GM21447 (cell line): ENCODE data around the gene STRA6.
"Not testable (repeated sequence)": the region's sequence is repeated elsewhere in the genome, so short reads cannot be mapped to it uniquely, and the experiment has no call there.

Experiments used
- ATAC-seq: cut with Tn5 transposase; IDR thresholded peaks from one replicate; pipeline ENCODE4 v1.9.1; 2021; ENCODE audit not compliant: unreplicated experiment

The STRA6 gene

GRCh38 chr15:74167891-74168331, 34.7 kb downstream of the STRA6 start:
- no peak for ATAC-seq

GRCh38 chr15:74165461-74165860, 37.1 kb downstream of the STRA6 start:
- ATAC-seq = no peak

- not testable (repeated sequence) for ATAC-seq
Observed at GRCh38 chr15:74162195-74162536, 40.4 kb downstream of the STRA6 start.

GRCh38 chr15:74160390-74160789, 42.2 kb downstream of the STRA6 start:
- ATAC-seq = not testable (repeated sequence)

- ATAC-seq = no peak
Observed at GRCh38 chr15:74159773-74160172, 42.8 kb downstream of the STRA6 start.

- peak; percentile 75 for ATAC-seq
Observed at GRCh38 chr15:74158855-74159650, 43.5 kb downstream of the STRA6 start.

- no peak for ATAC-seq
Observed at GRCh38 chr15:74157868-74158827, 44.4 kb downstream of the STRA6 start.

GRCh38 chr15:74156678-74157411, 45.7 kb downstream of the STRA6 start:
- ATAC-seq = no peak

GRCh38 chr15:74155766-74156417, 46.7 kb downstream of the STRA6 start:
- no peak for ATAC-seq

- ATAC-seq = no peak
Observed at GRCh38 chr15:74147051-74147450, 55.5 kb downstream of the STRA6 start.

GRCh38 chr15:74146277-74146800, 56.2 kb downstream of the STRA6 start:
- no peak for ATAC-seq

GRCh38 chr15:74144153-74144775, 58.3 kb downstream of the STRA6 start:
- ATAC-seq = no peak

- ATAC-seq = no peak
Observed at GRCh38 chr15:74141591-74141990, 61.0 kb downstream of the STRA6 start.

- ATAC-seq = no peak
Observed at GRCh38 chr15:74138642-74139041, 63.9 kb downstream of the STRA6 start.

- no peak for ATAC-seq
Observed at GRCh38 chr15:74137537-74137894, 65.1 kb downstream of the STRA6 start.

- ATAC-seq = no peak
Observed at GRCh38 chr15:74136814-74137536, 65.6 kb downstream of the STRA6 start.

- no peak for ATAC-seq
Observed at GRCh38 chr15:74136540-74136813, 66.1 kb downstream of the STRA6 start.

GRCh38 chr15:74135041-74135565, 67.5 kb downstream of the STRA6 start:
- no peak for ATAC-seq

- no peak for ATAC-seq
Observed at GRCh38 chr15:74134387-74135027, 68.1 kb downstream of the STRA6 start.
